ENCODE data around the gene EIF5A2.
"Not testable (repeated sequence)": the region's sequence is repeated elsewhere in the genome, so short reads cannot be mapped to it uniquely, and the experiment has no call there.

EIF5A2 gene

DNA sequence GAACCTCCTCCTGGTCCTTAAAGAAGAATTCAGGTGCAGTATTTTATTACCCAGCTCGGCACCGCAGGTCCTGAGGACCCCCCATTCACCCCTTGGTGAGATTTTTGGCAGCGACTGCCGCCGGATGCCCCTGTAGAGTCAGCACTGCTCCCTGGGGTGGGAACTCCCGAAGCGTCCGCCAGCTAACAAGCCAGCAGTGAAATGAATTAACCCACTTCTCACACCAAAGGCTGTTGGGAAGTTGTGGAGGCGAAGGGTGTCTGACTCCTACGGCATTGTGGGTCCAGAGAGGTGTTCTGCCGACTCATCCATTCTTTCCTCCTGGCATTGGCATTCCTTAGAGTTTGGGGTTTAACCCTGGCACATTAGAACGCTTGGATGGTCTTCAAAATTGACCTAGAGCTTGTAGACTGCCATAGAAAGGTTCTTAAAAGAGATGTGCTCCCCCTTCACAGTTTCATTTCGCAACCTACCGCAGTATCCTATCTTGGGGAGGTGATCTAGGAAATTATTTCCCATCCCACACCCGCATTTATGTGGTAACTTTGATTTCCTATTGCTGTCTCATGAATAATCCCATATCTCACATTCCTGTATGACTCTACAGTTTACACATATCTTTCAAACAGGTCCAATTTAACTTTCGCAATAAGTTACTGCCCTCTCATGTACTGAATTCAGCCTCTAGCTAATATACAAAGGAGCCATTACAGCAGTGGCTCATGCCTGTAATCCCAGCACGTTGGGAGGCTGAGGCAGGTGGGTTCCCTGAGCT lies 879 bp upstream of the EIF5A2 start:
- no peak for DNase-seq (ENCODE audit: low spot score)

DNA sequence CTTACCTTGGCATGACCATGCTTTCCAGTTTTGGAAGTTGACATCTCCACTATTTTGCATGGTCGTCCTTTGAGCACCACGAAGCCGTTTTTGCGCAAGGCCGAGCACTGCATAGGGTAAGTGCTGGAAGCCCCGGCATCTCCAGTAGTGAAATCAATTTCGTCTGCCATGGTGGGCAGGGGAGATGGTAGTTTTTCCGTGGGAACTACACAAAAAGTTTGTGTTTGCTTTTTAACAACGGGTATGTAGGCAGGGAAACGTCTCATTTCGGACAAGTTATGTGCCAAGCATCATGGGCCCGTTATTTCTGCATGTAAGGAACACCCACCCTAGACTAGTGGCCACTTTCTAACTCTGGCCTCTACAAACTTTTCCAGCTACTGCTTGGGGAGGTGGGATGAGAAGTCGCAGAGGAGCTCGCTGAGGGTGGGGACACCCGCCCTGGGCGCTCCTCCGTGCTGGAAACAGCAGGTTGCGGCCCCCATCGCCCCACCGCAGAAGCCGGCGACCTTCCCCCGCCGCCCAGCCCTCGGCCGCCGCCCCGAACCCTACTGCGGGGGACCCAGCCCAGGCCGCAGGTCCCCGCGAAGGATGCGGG lies 701 bp downstream of the EIF5A2 start:
- DNase-seq (ENCODE audit: low spot score) = peak; percentile 34
- TF ChIP-seq, protein P1, sequence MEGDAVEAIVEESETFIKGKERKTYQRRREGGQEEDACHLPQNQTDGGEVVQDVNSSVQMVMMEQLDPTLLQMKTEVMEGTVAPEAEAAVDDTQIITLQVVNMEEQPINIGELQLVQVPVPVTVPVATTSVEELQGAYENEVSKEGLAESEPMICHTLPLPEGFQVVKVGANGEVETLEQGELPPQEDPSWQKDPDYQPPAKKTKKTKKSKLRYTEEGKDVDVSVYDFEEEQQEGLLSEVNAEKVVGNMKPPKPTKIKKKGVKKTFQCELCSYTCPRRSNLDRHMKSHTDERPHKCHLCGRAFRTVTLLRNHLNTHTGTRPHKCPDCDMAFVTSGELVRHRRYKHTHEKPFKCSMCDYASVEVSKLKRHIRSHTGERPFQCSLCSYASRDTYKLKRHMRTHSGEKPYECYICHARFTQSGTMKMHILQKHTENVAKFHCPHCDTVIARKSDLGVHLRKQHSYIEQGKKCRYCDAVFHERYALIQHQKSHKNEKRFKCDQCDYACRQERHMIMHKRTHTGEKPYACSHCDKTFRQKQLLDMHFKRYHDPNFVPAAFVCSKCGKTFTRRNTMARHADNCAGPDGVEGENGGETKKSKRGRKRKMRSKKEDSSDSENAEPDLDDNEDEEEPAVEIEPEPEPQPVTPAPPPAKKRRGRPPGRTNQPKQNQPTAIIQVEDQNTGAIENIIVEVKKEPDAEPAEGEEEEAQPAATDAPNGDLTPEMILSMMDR (IDR thresholded peaks at IDR 0.05; ENCODE audit: extremely low read depth, missing control alignments) = no peak

More for the DNA sequence above, 879 bp upstream of the EIF5A2 start:
- TF ChIP-seq, protein P1 (IDR thresholded peaks at IDR 0.05; ENCODE audit: extremely low read depth, missing control alignments) = no peak

DNA sequence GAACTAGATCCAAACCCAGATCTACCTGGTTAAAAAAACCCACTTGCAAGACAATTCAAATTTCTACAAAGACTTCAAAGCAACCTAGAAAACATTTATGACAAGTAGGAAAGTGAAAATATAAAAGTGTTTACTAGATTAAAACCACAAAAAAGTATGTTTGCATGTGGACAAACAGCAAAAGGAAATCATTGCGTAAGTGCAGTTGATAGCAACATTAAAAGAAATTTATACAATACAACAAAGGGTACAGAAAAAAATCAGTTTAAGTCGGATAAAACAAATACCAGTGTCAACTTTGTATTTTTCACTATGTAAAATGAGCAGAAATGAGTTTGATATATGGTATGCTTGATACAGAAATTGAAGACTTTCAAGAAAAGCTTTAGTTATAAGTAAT lies 2.6 kb downstream of the EIF5A2 start:
- TF ChIP-seq, protein P1 (IDR thresholded peaks at IDR 0.05; ENCODE audit: extremely low read depth, missing control alignments) = no peak
- DNase-seq (ENCODE audit: low spot score) = no peak

DNA sequence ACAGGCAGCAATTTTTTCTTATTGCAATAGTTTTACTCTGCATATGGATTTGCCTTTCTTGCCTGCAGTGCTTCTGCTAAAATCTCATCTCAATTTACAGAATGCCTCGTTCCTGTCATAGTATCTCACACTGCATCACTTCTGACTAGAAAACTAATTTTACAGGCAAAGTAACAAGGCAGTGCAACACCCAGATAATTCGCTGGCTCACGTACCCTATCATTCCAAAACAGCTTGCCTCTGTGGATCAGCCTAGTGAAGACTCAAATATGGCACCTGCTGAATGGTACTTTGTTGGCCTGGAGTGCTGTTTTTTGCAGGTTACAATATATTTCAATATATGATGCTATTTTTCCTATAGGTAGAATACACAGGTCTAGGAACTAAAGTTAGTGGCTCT lies 5.3 kb downstream of the EIF5A2 start:
- no peak for DNase-seq (ENCODE audit: low spot score)
- TF ChIP-seq, protein P1 (IDR thresholded peaks at IDR 0.05; ENCODE audit: extremely low read depth, missing control alignments) = no peak

DNA sequence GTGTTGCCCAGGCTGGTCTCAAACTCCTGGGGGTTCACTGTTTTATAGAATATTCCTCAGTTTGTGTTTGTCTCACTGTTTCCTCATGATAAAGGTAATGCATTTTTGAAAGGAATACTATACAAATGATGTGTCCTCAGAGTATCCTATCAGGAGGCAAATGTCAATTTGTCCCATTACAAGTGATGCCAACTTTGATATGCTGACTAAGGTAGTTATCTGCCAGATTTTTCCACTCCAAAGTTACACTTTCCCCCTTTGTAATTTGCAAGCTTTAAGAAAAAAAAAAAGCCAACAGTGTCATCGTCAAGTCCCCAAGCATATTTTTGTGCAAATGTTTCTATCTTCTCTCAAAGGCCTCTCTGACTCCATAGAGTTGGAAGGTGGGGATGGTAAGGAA lies 9.0 kb downstream of the EIF5A2 start:
- TF ChIP-seq, protein P1 (IDR thresholded peaks at IDR 0.05; ENCODE audit: extremely low read depth, missing control alignments) = no peak
- no peak for DNase-seq (ENCODE audit: low spot score)

DNA sequence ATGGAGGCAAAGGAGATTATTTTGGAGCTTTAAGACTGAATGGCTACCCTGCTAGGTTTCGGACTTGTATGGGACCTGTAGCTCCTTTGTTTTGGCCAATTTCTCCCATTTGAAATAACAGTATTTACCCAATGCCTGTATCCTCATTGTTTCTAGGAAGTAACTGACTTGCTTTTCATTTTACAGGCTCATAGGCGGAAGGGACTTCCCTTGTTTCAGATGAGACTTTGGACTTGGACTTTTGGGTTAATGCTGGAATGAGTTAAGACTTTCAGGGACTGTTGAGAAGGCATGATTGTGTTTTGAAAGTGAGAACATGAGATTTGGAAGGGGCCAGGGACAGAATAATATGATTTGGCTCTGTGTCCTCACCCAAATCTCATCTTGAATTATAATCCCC lies 10.5 kb downstream of the EIF5A2 start:
- no peak for DNase-seq (ENCODE audit: low spot score)
- TF ChIP-seq, protein P1 (IDR thresholded peaks at IDR 0.05; ENCODE audit: extremely low read depth, missing control alignments) = no peak

DNA sequence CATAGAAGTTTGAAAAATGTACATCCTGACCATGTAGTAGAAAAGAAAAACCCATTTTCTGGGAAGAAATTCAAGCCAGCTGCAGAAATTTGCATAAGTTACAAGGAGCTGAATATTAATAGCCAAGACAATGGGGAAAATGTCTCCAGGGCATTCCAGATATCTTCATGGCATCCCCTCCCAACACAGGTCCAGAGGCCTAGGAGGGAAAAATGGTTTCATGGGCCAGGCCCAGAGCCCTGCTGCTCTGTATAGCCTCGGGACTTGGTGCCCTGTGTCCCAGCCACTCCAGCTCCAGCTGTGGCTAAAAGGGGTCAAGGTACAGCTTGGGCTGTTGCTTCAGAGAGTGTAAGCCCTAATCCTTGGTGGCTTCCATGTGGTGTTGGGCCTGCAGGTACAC lies 11.2 kb downstream of the EIF5A2 start:
- DNase-seq (ENCODE audit: low spot score) = not testable (repeated sequence)

DNA sequence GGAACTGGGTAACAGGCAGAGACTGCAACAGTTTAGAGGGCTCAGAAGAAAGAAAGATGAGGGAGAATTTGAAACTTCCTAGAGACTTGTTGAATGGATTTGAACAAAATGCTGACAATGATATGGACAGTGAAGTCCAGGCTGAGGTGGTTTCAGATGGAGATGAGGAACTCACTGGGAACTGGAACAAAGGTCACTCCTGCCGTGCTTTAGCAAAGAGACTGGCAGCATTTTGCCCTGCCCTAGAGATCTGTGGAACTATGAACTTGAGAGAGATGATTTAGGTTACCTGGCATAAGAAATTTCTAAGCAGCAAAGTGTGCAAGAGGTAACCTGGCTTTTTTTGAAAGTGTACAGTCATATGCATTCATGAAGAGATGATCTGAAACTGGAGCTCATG lies 11.7 kb downstream of the EIF5A2 start:
- DNase-seq (ENCODE audit: low spot score) = no peak
- TF ChIP-seq, protein P1 (IDR thresholded peaks at IDR 0.05; ENCODE audit: extremely low read depth, missing control alignments) = no peak

DNA sequence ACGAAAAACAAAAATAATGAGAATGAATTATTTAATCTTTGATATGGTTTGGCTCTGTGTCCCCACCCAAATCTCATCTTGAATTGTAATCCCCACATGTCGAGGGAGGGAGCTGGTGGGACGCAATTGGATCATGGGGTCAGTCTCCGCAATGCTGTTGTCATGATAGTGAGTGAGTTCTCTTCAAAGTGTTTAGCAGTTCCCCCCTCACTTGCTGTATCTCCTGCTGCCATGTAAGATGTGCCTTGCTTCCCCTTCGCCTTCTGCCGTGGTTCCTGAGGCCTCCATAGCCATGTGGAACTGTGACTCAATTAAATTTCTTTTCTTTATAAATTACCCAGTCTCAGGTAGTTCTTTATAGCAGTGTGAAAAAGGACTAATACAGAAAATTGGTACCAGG lies 12.1 kb downstream of the EIF5A2 start:
- not testable (repeated sequence) for DNase-seq (ENCODE audit: low spot score)

Data from GM20000 (cell line).